Activated CD4-positive, alpha-beta T cell treated with anti-CD3 and anti-CD28 coated beads, Interleukin-2, amount 10 ng/mL, durations not matched to agents 7 days and 5 days (primary cell): ENCODE results near the gene PCBD2. TPM values are rescaled to one million over a fixed set of nuclear protein-coding genes. Genes with fewer than 3 reads are reported as not detected.
"Not testable (repeated sequence)": the region's sequence is repeated elsewhere in the genome, so short reads cannot be mapped to it uniquely, and the experiment has no call there.

Experiments used
- CTCF ChIA-PET: fragments of 350-600 bp; sonication (Branson Sonifier 250); formaldehyde crosslinking; loops from one replicate; lab custom pipeline; 2021; ENCODE audit warnings: antibody characterized with exemption; lab: Charles Lee
- POLR2A ChIA-PET: fragments of 350-600 bp; sonication (Branson Sonifier 250); formaldehyde crosslinking; loops from one replicate; lab custom pipeline; 2021; ENCODE audit warnings: antibody characterized with exemption; lab: Charles Lee
- DNase-seq: peaks from one replicate; pipeline ENCODE4 v3.0.0-alpha.2; 2020
- H3K27ac Mint-ChIP-seq: one replicate; pipeline ENCODE4 v1.8.0; 2021; ENCODE audit warnings: mild to moderate bottlenecking, moderate library complexity, mixed read lengths
- H3K27me3 Mint-ChIP-seq: one replicate; pipeline ENCODE4 v1.8.0; 2021; ENCODE audit warnings: mixed read lengths
- H3K36me3 Mint-ChIP-seq: one replicate; pipeline ENCODE4 v1.8.0; 2021; ENCODE audit warnings: low read depth, mixed read lengths
- H3K4me1 Mint-ChIP-seq: one replicate; pipeline ENCODE4 v1.8.0; 2021; ENCODE audit warnings: mixed read lengths
- H3K4me3 Mint-ChIP-seq: one replicate; pipeline ENCODE4 v1.8.0; 2021; ENCODE audit warnings: mild to moderate bottlenecking, moderate library complexity, mixed read lengths
- H3K9me3 Mint-ChIP-seq: one replicate; pipeline ENCODE4 v1.8.0; 2021; ENCODE audit warnings: mixed read lengths
- total RNA-seq, 2 experiments: library from RNA; stranded (reverse); gene quantifications; one replicate each; pipeline ENCODE4 v1.2.3, GENCODE V29; 2021

PCBD2 gene
- total RNA-seq, 2 experiments from 2014 or later: 15.4 to 15.7 TPM

- H3K9me3 Mint-ChIP-seq: not testable (repeated sequence)
These were observed 23.2 kb upstream of the PCBD2 start for GRCh38 chr5:134881711-134882110.

GRCh38 chr5:134887593-134888159, 17.3 kb upstream of the PCBD2 start:
- Mint-ChIP-seq H3K27me3 (no peaks in the 10 kb centered on the region), H3K4me3 (no peak overlapping the region), H3K36me3 (peaks cover 37% of the 10 kb centered on the region), H3K9me3 (no peaks in the 10 kb centered on the region), H3K4me1 (peaks cover 3% of the 10 kb centered on the region), H3K27ac (no peak overlapping the region)
- POLR2A ChIA-PET: no interaction called here
- DNase-seq: no peak
- CTCF ChIA-PET: interaction anchor here (1.3 to 4.2 kb wide), 2 partner anchors 14 to 17 kb away, joined by 4 to 25 read pairs; partner anchors contain the start of gene PCBD2

More at GRCh38 chr5:134881711-134882110, 23.2 kb upstream of the PCBD2 start:
- H3K27ac Mint-ChIP-seq, DNase-seq, POLR2A ChIA-PET, H3K4me3 Mint-ChIP-seq, CTCF ChIA-PET, H3K27me3 Mint-ChIP-seq: not testable (repeated sequence)
- Mint-ChIP-seq H3K4me1 (peaks cover 27% of the 10 kb centered on the region), H3K36me3 (peaks cover 13% of the 10 kb centered on the region)

GRCh38 chr5:134889335-134889734, 15.6 kb upstream of the PCBD2 start:
- Mint-ChIP-seq H3K4me3 (no peak overlapping the region), H3K27me3 (no peaks in the 10 kb centered on the region), H3K9me3 (no peaks in the 10 kb centered on the region), H3K27ac (no peak overlapping the region), H3K36me3 (peaks cover 44% of the 10 kb centered on the region), H3K4me1 (peaks cover 3% of the 10 kb centered on the region)
- ChIA-PET CTCF (interaction anchor here (0.9 to 1.7 kb wide), 2 partner anchors 15 to 24 kb away, joined by 3 to 5 read pairs; partner anchors contain the start of gene PCBD2), POLR2A (no interaction called here)
- DNase-seq: no peak

- peaks cover 3% of the 10 kb centered on the region for H3K4me1 Mint-ChIP-seq
- POLR2A ChIA-PET: no interaction called here
- CTCF ChIA-PET: interaction anchor here (1.2 to 1.6 kb wide), 2 partner anchors 13 to 31 kb away, joined by 3 to 8 read pairs; partner anchors contain the start of gene PCBD2
- H3K4me3 Mint-ChIP-seq: no peak overlapping the region
- H3K36me3 Mint-ChIP-seq: peaks cover 54% of the 10 kb centered on the region
- DNase-seq: no peak
- H3K9me3 Mint-ChIP-seq: no peaks in the 10 kb centered on the region
- H3K27ac Mint-ChIP-seq: no peak overlapping the region
- no peaks in the 10 kb centered on the region for H3K27me3 Mint-ChIP-seq
These were observed 13.5 kb upstream of the PCBD2 start for GRCh38 chr5:134891473-134891872.

GRCh38 chr5:134892282-134892681, 12.6 kb upstream of the PCBD2 start:
- CTCF ChIA-PET: interaction anchor here (1.2 to 1.6 kb wide), 2 partner anchors 12 to 32 kb away, joined by 3 to 8 read pairs; partner anchors contain the start of gene PCBD2
- H3K27ac Mint-ChIP-seq: no peak overlapping the region
- H3K9me3 Mint-ChIP-seq: no peaks in the 10 kb centered on the region

GRCh38 chr5:134892926-134893325, 12.0 kb upstream of the PCBD2 start:
- DNase-seq: no peak
- Mint-ChIP-seq H3K4me3 (no peak overlapping the region), H3K36me3 (peaks cover 54% of the 10 kb centered on the region), H3K27ac (no peak overlapping the region), H3K4me1 (peaks cover 3% of the 10 kb centered on the region), H3K27me3 (no peaks in the 10 kb centered on the region), H3K9me3 (no peaks in the 10 kb centered on the region)
- ChIA-PET CTCF (interaction anchor here (1.2 to 1.6 kb wide), 2 partner anchors 11 kb away, joined by 6 to 8 read pairs; partner anchors contain the start of gene PCBD2), POLR2A (no interaction called here)

More at GRCh38 chr5:134892282-134892681, 12.6 kb upstream of the PCBD2 start:
- Mint-ChIP-seq H3K27me3 (no peaks in the 10 kb centered on the region), H3K4me3 (no peak overlapping the region), H3K4me1 (peaks cover 3% of the 10 kb centered on the region), H3K36me3 (peaks cover 54% of the 10 kb centered on the region)
- POLR2A ChIA-PET: no interaction called here
- no peak for DNase-seq

GRCh38 chr5:134893748-134894505, 11.0 kb upstream of the PCBD2 start:
- no peak for DNase-seq
- CTCF ChIA-PET: interaction anchor here (1.2 kb wide), 1 partner anchor 10 kb away, joined by 6 read pairs; the partner anchor contains the start of gene PCBD2

GRCh38 chr5:134902071-134902801, 2.7 kb upstream of the PCBD2 start:
- ChIA-PET CTCF (interaction anchor here (0.9 to 1.5 kb wide), 5 partner anchors 10 to 52 kb away, joined by 3 to 5 read pairs (median 3); no protein-coding TSS in a partner anchor), POLR2A (no interaction called here)
- no peak overlapping the region for H3K4me3 Mint-ChIP-seq
- peaks cover 26% of the 10 kb centered on the region for H3K36me3 Mint-ChIP-seq
- no peaks in the 10 kb centered on the region for H3K9me3 Mint-ChIP-seq
- DNase-seq: no peak
- peaks cover 23% of the 10 kb centered on the region for H3K4me1 Mint-ChIP-seq
- H3K27me3 Mint-ChIP-seq: no peaks in the 10 kb centered on the region
- peak overlapping the region; percentile 77 for H3K27ac Mint-ChIP-seq

More at GRCh38 chr5:134893748-134894505, 11.0 kb upstream of the PCBD2 start:
- Mint-ChIP-seq H3K9me3 (no peaks in the 10 kb centered on the region), H3K27ac (no peak overlapping the region), H3K4me1 (peaks cover 3% of the 10 kb centered on the region), H3K36me3 (peaks cover 53% of the 10 kb centered on the region), H3K27me3 (no peaks in the 10 kb centered on the region), H3K4me3 (no peak overlapping the region)
- POLR2A ChIA-PET: no interaction called here

- H3K27me3 Mint-ChIP-seq: no peaks in the 10 kb centered on the region
- CTCF ChIA-PET: interaction anchor here (0.5 to 2.8 kb wide), 32 partner anchors 10 to 494 kb away, joined by 3 to 36 read pairs (median 5); partner anchors contain the start of genes C5orf24, CAMLG, CDKN2AIPNL and DDX46
- no peaks in the 10 kb centered on the region for H3K9me3 Mint-ChIP-seq
- peaks cover 27% of the 10 kb centered on the region for H3K4me1 Mint-ChIP-seq
- peak; percentile 69 for DNase-seq
- H3K4me3 Mint-ChIP-seq: peak overlapping the region; percentile 92
- POLR2A ChIA-PET: interaction anchor here (0.6 kb wide), 1 partner anchor 60 kb away, joined by 3 read pairs; the partner anchor contains the start of gene C5orf24
- H3K36me3 Mint-ChIP-seq: peaks cover 18% of the 10 kb centered on the region
- H3K27ac Mint-ChIP-seq: peak overlapping the region; percentile 99
These were observed 490 bp downstream of the PCBD2 start for GRCh38 chr5:134905246-134905996.

GRCh38 chr5:134906811-134907210, 1.9 kb downstream of the PCBD2 start:
- peak overlapping the region; percentile 82 for H3K27ac Mint-ChIP-seq
- H3K27me3 Mint-ChIP-seq: no peaks in the 10 kb centered on the region
- peak overlapping the region; percentile 92 for H3K4me3 Mint-ChIP-seq
- no peak for DNase-seq
- peaks cover 26% of the 10 kb centered on the region for H3K4me1 Mint-ChIP-seq
- H3K36me3 Mint-ChIP-seq: peaks cover 23% of the 10 kb centered on the region
- ChIA-PET POLR2A (no interaction called here), CTCF (interaction anchor here (0.6 to 1.3 kb wide), 5 partner anchors 10 to 399 kb away, joined by 3 to 4 read pairs (median 3); partner anchors contain the start of gene CAMLG)
- H3K9me3 Mint-ChIP-seq: no peaks in the 10 kb centered on the region

- H3K4me3 Mint-ChIP-seq, H3K27me3 Mint-ChIP-seq, H3K27ac Mint-ChIP-seq, POLR2A ChIA-PET, CTCF ChIA-PET, DNase-seq, H3K9me3 Mint-ChIP-seq: not testable (repeated sequence)
- Mint-ChIP-seq H3K36me3 (peaks cover 20% of the 10 kb centered on the region), H3K4me1 (peaks cover 14% of the 10 kb centered on the region)
These were observed 5.8 kb downstream of the PCBD2 start for GRCh38 chr5:134910752-134911151.
